ENCODE data around the gene PODNL1.

Gene PODNL1

DNA sequence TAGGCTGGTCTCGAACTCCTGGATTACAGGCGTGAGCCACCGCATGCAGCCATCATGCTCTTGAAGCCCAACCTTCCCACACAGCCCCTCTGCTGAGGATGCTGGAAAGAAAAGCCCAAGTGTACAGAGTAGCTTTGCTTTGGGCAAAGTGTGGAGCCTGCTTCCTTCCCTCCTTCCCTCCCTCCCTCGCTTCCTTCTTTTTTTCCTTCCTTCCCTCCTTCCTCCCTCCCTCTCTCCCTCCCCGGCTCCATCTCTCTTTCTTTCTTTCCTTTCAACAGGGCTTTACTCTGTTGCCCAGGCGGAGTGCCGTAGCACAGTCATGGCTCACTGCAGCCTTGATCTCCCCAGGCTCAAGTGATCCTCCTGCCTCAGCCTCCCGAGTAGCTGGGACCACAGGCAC, 29.5 kb downstream of the PODNL1 start:
- H3K36me3 ChIP-seq (ENCODE audit: control insufficient read depth in 1 of 2, insufficient read depth in 2 of 2, low read length in 2 of 2), result peaks cover 14 to 21% of the 10 kb centered on the region in 2 experiments
- H3K18ac ChIP-seq (ENCODE audit: low read length), result no peak overlapping the region
- no CpG with 5 or more reads among the region's 8 CpGs for WGBS (ENCODE audit: extremely low coverage, insufficient coverage, insufficient read length)
- H3K9ac ChIP-seq (ENCODE audit: low read length), result no peak overlapping the region
- no peak overlapping the region for H4K8ac ChIP-seq (ENCODE audit: low read depth, low read length)
- H2BK5ac ChIP-seq (ENCODE audit: low read depth, low read length, poor library complexity), result no peak overlapping the region
- peaks cover 3 to 8% of the 10 kb centered on the region in 2 experiments for H3K4me1 ChIP-seq (ENCODE audit: control insufficient read depth in 1 of 2, insufficient read depth in 2 of 2, low read length in 2 of 2)
- no peak overlapping the region for H3K4ac ChIP-seq (ENCODE audit: low read depth, low read length)
- no peak overlapping the region for H3K4me3 ChIP-seq (ENCODE audit: low read depth, low read length)
- no peak overlapping the region for H3K4me2 ChIP-seq (ENCODE audit: low read length)
- H3K79me1 ChIP-seq (ENCODE audit: low read length), result peaks cover 5% of the 10 kb centered on the region
- H2AK5ac ChIP-seq (ENCODE audit: low read length), result no peak overlapping the region
- no peak overlapping the region for H3K23ac ChIP-seq (ENCODE audit: low read length)
- no peak overlapping the region for H4K12ac ChIP-seq (ENCODE audit: low read depth, low read length)
- H2BK120ac ChIP-seq (ENCODE audit: insufficient read depth, low read length, poor library complexity), result no peak overlapping the region
- DNase-seq, result no peak
- H3K9me3 ChIP-seq (ENCODE audit: insufficient read depth, low read depth, low read length), result no peaks in the 10 kb centered on the region
- no peaks in the 10 kb centered on the region for H3K27me3 ChIP-seq (ENCODE audit: insufficient read depth, low read length)
- H3K27ac ChIP-seq (ENCODE audit: low read depth, low read length), result no peak overlapping the region
- no peak overlapping the region for H2BK12ac ChIP-seq (ENCODE audit: low read length)
- peaks cover 5% of the 10 kb centered on the region for H3K79me2 ChIP-seq (ENCODE audit: control insufficient read depth, insufficient read depth, low read length, poor library complexity)
- H2AFZ ChIP-seq (ENCODE audit: insufficient read depth, low read length, poor library complexity), result no peak overlapping the region
- no peak overlapping the region for H4K91ac ChIP-seq (ENCODE audit: low read depth, low read length)
- no peak overlapping the region for H3K14ac ChIP-seq (ENCODE audit: low read length)

DNA sequence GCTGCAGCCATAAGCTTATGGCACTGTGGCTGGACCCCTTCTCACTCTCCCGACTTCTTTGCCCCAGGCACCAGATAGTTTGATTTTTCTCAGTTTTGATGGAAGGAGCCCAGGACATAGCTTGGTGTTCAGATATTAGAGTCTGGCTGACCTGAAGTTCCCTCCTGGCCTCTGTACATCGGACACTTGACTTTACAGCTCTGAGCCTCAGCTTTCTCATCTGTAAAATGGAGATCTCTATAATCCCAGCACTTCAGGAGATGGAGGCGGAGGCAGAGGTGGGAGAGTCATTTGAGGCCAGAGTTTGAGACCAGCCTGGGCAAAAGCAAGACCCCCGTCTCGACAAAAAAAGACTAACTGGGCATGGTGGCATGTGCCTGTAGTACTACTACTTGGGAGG, 31.3 kb downstream of the PODNL1 start:
- Histone ChIP-seq H2BK5ac (ENCODE audit: low read depth, low read length, poor library complexity) (no peak overlapping the region), H3K4ac (ENCODE audit: low read depth, low read length) (peak overlapping the region; percentile 27), H4K91ac (ENCODE audit: low read depth, low read length) (no peak overlapping the region), H3K9ac (ENCODE audit: low read length) (no peak overlapping the region), H2AFZ (ENCODE audit: insufficient read depth, low read length, poor library complexity) (no peak overlapping the region), H4K8ac (ENCODE audit: low read depth, low read length) (peak overlapping the region; percentile 84), H3K4me1 (ENCODE audit: control insufficient read depth in 1 of 2, insufficient read depth in 2 of 2, low read length in 2 of 2) (peaks cover 3 to 8% of the 10 kb centered on the region in 2 experiments), H3K14ac (ENCODE audit: low read length) (peak overlapping the region; percentile 28), H3K27ac (ENCODE audit: low read depth, low read length) (no peak overlapping the region), H2BK120ac (ENCODE audit: insufficient read depth, low read length, poor library complexity) (no peak overlapping the region), H3K4me3 (ENCODE audit: low read depth, low read length) (no peak overlapping the region), H4K12ac (ENCODE audit: low read depth, low read length) (peak overlapping the region; percentile 31), H2AK5ac (ENCODE audit: low read length) (peak overlapping the region; percentile 64), H3K79me1 (ENCODE audit: low read length) (peaks cover 5% of the 10 kb centered on the region), H3K36me3 (ENCODE audit: control insufficient read depth in 1 of 2, insufficient read depth in 2 of 2, low read length in 2 of 2) (peaks cover 0 to 6% of the 10 kb centered on the region in 2 experiments), H3K9me3 (ENCODE audit: insufficient read depth, low read depth, low read length) (no peaks in the 10 kb centered on the region), H3K27me3 (ENCODE audit: insufficient read depth, low read length) (no peaks in the 10 kb centered on the region), H2BK12ac (ENCODE audit: low read length) (no peak overlapping the region), H3K23ac (ENCODE audit: low read length) (no peak overlapping the region), H3K4me2 (ENCODE audit: low read length) (peak overlapping the region; percentile 60), H3K18ac (ENCODE audit: low read length) (peak overlapping the region; percentile 81), H3K79me2 (ENCODE audit: control insufficient read depth, insufficient read depth, low read length, poor library complexity) (peaks cover 5% of the 10 kb centered on the region)
- no CpG with 5 or more reads among the region's 5 CpGs for WGBS (ENCODE audit: extremely low coverage, insufficient coverage, insufficient read length)
- DNase-seq, result no peak

GRCh38 chr19:13906521-13906904, 31.7 kb downstream of the PODNL1 start:
- Histone ChIP-seq H3K36me3 (ENCODE audit: control insufficient read depth in 1 of 2, insufficient read depth in 2 of 2, low read length in 2 of 2) (peaks cover 0 to 6% of the 10 kb centered on the region in 2 experiments), H3K79me2 (ENCODE audit: control insufficient read depth, insufficient read depth, low read length, poor library complexity) (peaks cover 5% of the 10 kb centered on the region), H3K9me3 (ENCODE audit: insufficient read depth, low read depth, low read length) (no peaks in the 10 kb centered on the region), H3K9ac (ENCODE audit: low read length) (no peak overlapping the region), H2AFZ (ENCODE audit: insufficient read depth, low read length, poor library complexity) (peak overlapping the region; percentile 95), H3K4me2 (ENCODE audit: low read length) (peak overlapping the region; percentile 60), H2BK12ac (ENCODE audit: low read length) (no peak overlapping the region), H3K27ac (ENCODE audit: low read depth, low read length) (no peak overlapping the region), H4K8ac (ENCODE audit: low read depth, low read length) (peak overlapping the region; percentile 84), H3K79me1 (ENCODE audit: low read length) (peaks cover 5% of the 10 kb centered on the region), H2BK5ac (ENCODE audit: low read depth, low read length, poor library complexity) (no peak overlapping the region), H3K4me3 (ENCODE audit: low read depth, low read length) (peak overlapping the region; percentile 94), H2BK120ac (ENCODE audit: insufficient read depth, low read length, poor library complexity) (peak overlapping the region; percentile 29), H3K27me3 (ENCODE audit: insufficient read depth, low read length) (no peaks in the 10 kb centered on the region), H4K12ac (ENCODE audit: low read depth, low read length) (peak overlapping the region; percentile 31), H3K4me1 (ENCODE audit: control insufficient read depth in 1 of 2, insufficient read depth in 2 of 2, low read length in 2 of 2) (peaks cover 3 to 8% of the 10 kb centered on the region in 2 experiments), H4K91ac (ENCODE audit: low read depth, low read length) (peak overlapping the region; percentile 76), H3K23ac (ENCODE audit: low read length) (no peak overlapping the region), H3K4ac (ENCODE audit: low read depth, low read length) (peak overlapping the region; percentile 48), H3K18ac (ENCODE audit: low read length) (peak overlapping the region; percentile 82), H3K14ac (ENCODE audit: low read length) (peak overlapping the region; percentile 28), H2AK5ac (ENCODE audit: low read length) (peak overlapping the region; percentile 64)
- no CpG with 5 or more reads among the region's 13 CpGs for WGBS (ENCODE audit: extremely low coverage, insufficient coverage, insufficient read length)
- DNase-seq, result peak in 1 of 2 donors; percentile 4

DNA sequence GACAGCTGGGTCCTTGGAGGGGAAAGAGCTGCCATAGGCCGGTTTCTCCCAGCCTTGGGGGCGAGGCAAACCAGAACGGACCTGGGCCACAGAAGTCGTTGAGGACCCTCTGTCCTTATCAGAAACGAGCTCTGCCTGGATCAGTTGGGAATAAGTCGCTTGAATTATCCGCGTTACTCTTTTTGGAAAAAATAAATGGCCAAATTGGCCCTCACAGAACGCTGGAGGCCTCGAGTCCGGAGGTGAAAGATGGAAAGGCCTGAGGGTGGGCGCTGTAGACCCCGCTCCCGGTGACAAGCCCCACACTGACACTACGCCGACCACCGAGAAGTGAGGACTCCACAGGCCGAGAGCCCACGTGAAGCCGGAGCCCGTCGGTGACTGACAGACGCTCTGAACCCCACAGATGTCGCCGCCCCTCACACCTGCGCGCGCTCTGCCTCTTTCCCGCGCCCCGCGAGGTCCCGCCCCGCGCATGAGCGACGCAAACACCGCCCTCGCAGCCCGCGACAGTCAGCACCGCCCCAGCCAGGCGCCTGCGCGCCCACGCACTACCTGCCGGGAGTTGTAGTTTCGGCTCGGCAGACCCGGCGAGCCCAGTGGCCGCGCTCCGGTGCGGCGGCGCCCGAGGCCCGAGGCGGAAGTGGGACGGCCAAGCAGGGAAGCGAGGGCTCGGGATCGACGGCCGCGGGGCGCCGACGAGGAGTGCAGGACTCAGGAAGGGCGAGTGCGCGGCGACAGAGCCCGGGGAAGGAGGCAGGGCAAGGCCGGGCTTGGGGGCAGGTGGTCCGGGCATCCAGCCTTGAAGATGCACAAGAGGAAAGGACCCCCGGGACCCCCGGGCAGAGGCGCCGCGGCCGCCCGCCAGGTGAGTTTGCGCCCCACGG, 32.3 kb downstream of the PODNL1 start, which contains the start of the genes BRME1 and CC2D1A:
Gene BRME1 (minus strand): TSS at position 484 of the 887 bp plus-strand sequence. CDS start 1,225 bp downstream, outside the sequence.
Gene CC2D1A (plus strand): TSS at position 568 of the 887 bp plus-strand sequence. CDS start 241 bp downstream, at position 809.
- H3K36me3 ChIP-seq (ENCODE audit: control insufficient read depth in 1 of 2, insufficient read depth in 2 of 2, low read length in 2 of 2), result peaks cover 0 to 6% of the 10 kb centered on the region in 2 experiments
- no peaks in the 10 kb centered on the region for H3K9me3 ChIP-seq (ENCODE audit: insufficient read depth, low read depth, low read length)
- H3K27ac ChIP-seq (ENCODE audit: low read depth, low read length), result peak within 1 kb of the TSS; percentile 20
- H2BK5ac ChIP-seq (ENCODE audit: low read depth, low read length, poor library complexity), result peak within 1 kb of the TSS; percentile 24
- no peak within 1 kb of the TSS for H2BK12ac ChIP-seq (ENCODE audit: low read length)
- H3K14ac ChIP-seq (ENCODE audit: low read length), result peak within 1 kb of the TSS; percentile 87
- peak within 1 kb of the TSS; percentile 53 for H3K4ac ChIP-seq (ENCODE audit: low read depth, low read length)
- H4K91ac ChIP-seq (ENCODE audit: low read depth, low read length), result peak within 1 kb of the TSS; percentile 76
- H3K4me3 ChIP-seq (ENCODE audit: low read depth, low read length), result peak within 1 kb of the TSS; percentile 94
- H4K8ac ChIP-seq (ENCODE audit: low read depth, low read length), result peak within 1 kb of the TSS; percentile 84
- H3K23ac ChIP-seq (ENCODE audit: low read length), result no peak within 1 kb of the TSS
- peak within 1 kb of the TSS; percentile 82 for H3K18ac ChIP-seq (ENCODE audit: low read length)
- H3K79me1 ChIP-seq (ENCODE audit: low read length), result peaks cover 5% of the 10 kb centered on the region
- H2AFZ ChIP-seq (ENCODE audit: insufficient read depth, low read length, poor library complexity), result peak within 1 kb of the TSS; percentile 95
- peaks cover 5% of the 10 kb centered on the region for H3K79me2 ChIP-seq (ENCODE audit: control insufficient read depth, insufficient read depth, low read length, poor library complexity)
- DNase-seq, result peak; percentile 87 to 89
- H3K4me1 ChIP-seq (ENCODE audit: control insufficient read depth in 1 of 2, insufficient read depth in 2 of 2, low read length in 2 of 2), result peaks cover 3 to 8% of the 10 kb centered on the region in 2 experiments
- WGBS (ENCODE audit: extremely low coverage, insufficient coverage, insufficient read length), result no CpG with 5 or more reads among the region's 86 CpGs
- peak within 1 kb of the TSS; percentile 86 for H3K9ac ChIP-seq (ENCODE audit: low read length)
- peak within 1 kb of the TSS; percentile 78 for H4K12ac ChIP-seq (ENCODE audit: low read depth, low read length)
- H3K4me2 ChIP-seq (ENCODE audit: low read length), result peak within 1 kb of the TSS; percentile 60
- no peaks in the 10 kb centered on the region for H3K27me3 ChIP-seq (ENCODE audit: insufficient read depth, low read length)
- H2BK120ac ChIP-seq (ENCODE audit: insufficient read depth, low read length, poor library complexity), result peak within 1 kb of the TSS; percentile 29
- peak within 1 kb of the TSS; percentile 64 for H2AK5ac ChIP-seq (ENCODE audit: low read length)
